IMR-90 (cell line): ENCODE data around the gene BMAL2. TPM values are rescaled to one million over a fixed set of nuclear protein-coding genes. Genes with fewer than 3 reads are reported as not detected.

Source experiments
- ATAC-seq: fragments of 200-7000 bp; cut with Tn5 transposase; 2 replicates; pipeline ENCODE4 v1.9.1; 2020; ENCODE audit warnings: low read depth, mild to moderate bottlenecking, moderate library complexity
- BruUV-seq: library from RNA; stranded (reverse); fragments of 400-500 nt; replicated peaks from 2 replicates; lab custom pipeline; 2021; lab: Mats Ljungman, UMichigan
- CTCF ChIA-PET: fragments of 300-600 bp; formaldehyde crosslinking; extraction: SDS; loops from one replicate; lab custom pipeline; 2021; ENCODE audit warnings: antibody characterized with exemption; lab: Yijun Ruan, JAX
- POLR2A ChIA-PET: fragments of 300-600 bp; sonication (Branson Sonifier 250); formaldehyde crosslinking; loops from one replicate; lab custom pipeline; 2022; ENCODE audit warnings: antibody characterized with exemption; ENCODE audit not compliant: unreplicated experiment; lab: Charles Lee
- DNase-seq: peaks from one replicate; pipeline ENCODE4 v3.0.0; 2013
- H2AFZ ChIP-seq: replicated peaks from 2 replicates; pipeline ENCODE3; 2013; ENCODE audit warnings: low read length, mild to moderate bottlenecking; ENCODE audit not compliant: poor library complexity
- H2AK5ac ChIP-seq: 2 replicates; pipeline ENCODE4 v1.6.1; 2013; ENCODE audit warnings: low read depth, low read length, inconsistent platforms
- H2AK9ac ChIP-seq: replicated peaks from 2 replicates; pipeline ENCODE3; 2013; ENCODE audit warnings: mild to moderate bottlenecking, low read depth, low read length, moderate library complexity; ENCODE audit not compliant: poor library complexity
- H2BK120ac ChIP-seq: 2 replicates; pipeline ENCODE4 v1.6.1; 2013; ENCODE audit warnings: low read depth, low read length, inconsistent platforms
- H2BK15ac ChIP-seq: 3 replicates; pipeline ENCODE4 v1.6.1; 2013; ENCODE audit warnings: low read depth, low read length, inconsistent platforms
- H2BK20ac ChIP-seq: 2 replicates; pipeline ENCODE4 v1.6.1; 2013; ENCODE audit warnings: low read depth, mild to moderate bottlenecking, inconsistent platforms, low read length, moderate library complexity
- H2BK5ac ChIP-seq: 2 replicates; pipeline ENCODE4 v1.6.1; 2013; ENCODE audit warnings: mild to moderate bottlenecking, low read depth, low read length, inconsistent platforms; ENCODE audit not compliant: poor library complexity, severe bottlenecking
- H3K14ac ChIP-seq: replicated peaks from 2 replicates; pipeline ENCODE4 v1.6.1; 2013; ENCODE audit warnings: low read depth, low read length, inconsistent platforms
- H3K18ac ChIP-seq: 2 replicates; pipeline ENCODE4 v1.6.1; 2013; ENCODE audit warnings: low read depth, low read length, control low read depth
- H3K23ac ChIP-seq: 2 replicates; pipeline ENCODE4 v1.6.1; 2013; ENCODE audit warnings: low read depth, low read length, inconsistent platforms
- H3K27ac ChIP-seq: 2 replicates; pipeline ENCODE4 v1.5.1; 2013; ENCODE audit warnings: mild to moderate bottlenecking, control low read depth, low read length; ENCODE audit not compliant: insufficient read depth
- H3K27me3 ChIP-seq: 2 replicates; pipeline ENCODE4 v1.6.1; 2013; ENCODE audit warnings: low read length; ENCODE audit not compliant: control insufficient read depth, insufficient read depth
- H3K36me3 ChIP-seq: 2 replicates; pipeline ENCODE4 v1.6.1; 2013; ENCODE audit warnings: low read length, mixed read lengths; ENCODE audit not compliant: control insufficient read depth, insufficient read depth
- H3K4ac ChIP-seq: 2 replicates; pipeline ENCODE4 v1.6.1; 2013; ENCODE audit warnings: low read depth, low read length, inconsistent platforms
- H3K4me1 ChIP-seq: 2 replicates; pipeline ENCODE4 v1.6.1; 2013; ENCODE audit warnings: low read length, mixed read lengths; ENCODE audit not compliant: control insufficient read depth, insufficient read depth
- H3K4me2 ChIP-seq: 2 replicates; pipeline ENCODE4 v1.6.1; 2013; ENCODE audit warnings: low read depth, mild to moderate bottlenecking, control low read depth, low read length, moderate library complexity
- H3K4me3 ChIP-seq: 2 replicates; pipeline ENCODE4 v1.5.1; 2013; ENCODE audit warnings: low read depth, mild to moderate bottlenecking, control low read depth, low read length, moderate library complexity; ENCODE audit not compliant: insufficient read depth
- H3K56ac ChIP-seq: 2 replicates; pipeline ENCODE4 v1.6.1; 2013; ENCODE audit warnings: low read length, inconsistent platforms; ENCODE audit not compliant: insufficient read depth; ENCODE audit errors: extremely low read depth
- H3K79me1 ChIP-seq, 2 experiments: 2 replicates each; pipeline ENCODE4 v1.6.1; 2013; ENCODE audit warnings: low read length in 2 of 2, inconsistent platforms in 1 of 2, low read depth in 1 of 2
- H3K9ac ChIP-seq: 2 replicates; pipeline ENCODE4 v1.6.1; 2013; ENCODE audit warnings: low read depth, low read length, control low read depth
- H3K9me1 ChIP-seq: 2 replicates; pipeline ENCODE4 v1.6.1; 2013; ENCODE audit warnings: low read length, inconsistent platforms; ENCODE audit not compliant: insufficient read depth
- H3K9me3 ChIP-seq: 2 replicates; pipeline ENCODE4 v1.6.1; 2013; ENCODE audit warnings: low read length; ENCODE audit not compliant: control insufficient read depth, insufficient read depth
- H4K20me1 ChIP-seq: 2 replicates; pipeline ENCODE4 v1.6.1; 2013; ENCODE audit warnings: low read length, inconsistent platforms; ENCODE audit not compliant: insufficient read depth
- H4K5ac ChIP-seq: 2 replicates; pipeline ENCODE4 v1.6.1; 2013; ENCODE audit warnings: mild to moderate bottlenecking, low read depth, low read length, control low read depth
- H4K8ac ChIP-seq, 2 experiments: 2 replicates each; pipeline ENCODE4 v1.6.1; 2013; ENCODE audit warnings: low read depth in 2 of 2, low read length in 2 of 2, control low read depth in 1 of 2, inconsistent platforms in 1 of 2
- H4K91ac ChIP-seq: 2 replicates; pipeline ENCODE4 v1.6.1; 2013; ENCODE audit warnings: low read depth, low read length, inconsistent platforms; ENCODE audit not compliant: insufficient read depth
- BHLHE40 ChIP-seq: fragments of 150-350 bp; IDR thresholded peaks from 2 replicates; pipeline ENCODE4 v1.6.1; 2016; ENCODE audit warnings: mild to moderate bottlenecking, low read depth, low read length
- CEBPB ChIP-seq: IDR thresholded peaks from 2 replicates; pipeline ENCODE4 v1.6.1; 2012; ENCODE audit warnings: low read depth, low read length, improper control_type of control experiment
- CHD1 ChIP-seq: IDR thresholded peaks from 2 replicates; pipeline ENCODE4 v1.6.1; 2012; ENCODE audit warnings: low read depth, low read length, improper control_type of control experiment
- ELK1 ChIP-seq: fragments of 150-350 bp; IDR thresholded peaks from 2 replicates; pipeline ENCODE4 v1.6.1; 2016; ENCODE audit warnings: low read depth, mild to moderate bottlenecking, low read length, moderate library complexity, borderline replicate concordance
- FOS ChIP-seq: fragments of 150-350 bp; IDR thresholded peaks from 2 replicates; pipeline ENCODE4 v1.6.1; 2016; ENCODE audit warnings: low read depth, low read length
- MAFK ChIP-seq: IDR thresholded peaks from 2 replicates; pipeline ENCODE4 v1.6.1; 2012; ENCODE audit warnings: low read depth, low read length, improper control_type of control experiment
- MAZ ChIP-seq: IDR thresholded peaks from 2 replicates; pipeline ENCODE4 v1.6.1; 2012; ENCODE audit warnings: low read depth, mild to moderate bottlenecking, low read length, improper control_type of control experiment, moderate library complexity, borderline replicate concordance
- MXI1 ChIP-seq: IDR thresholded peaks from 2 replicates; pipeline ENCODE4 v1.6.1; 2012; ENCODE audit warnings: low read depth, mild to moderate bottlenecking, low read length, moderate library complexity, borderline replicate concordance
- NFE2L2 ChIP-seq: fragments of 150-350 bp; IDR thresholded peaks from 2 replicates; pipeline ENCODE4 v1.6.1; 2016; ENCODE audit warnings: low read depth, mild to moderate bottlenecking, low read length
- POLR2A ChIP-seq: IDR thresholded peaks from 2 replicates; pipeline ENCODE4 v1.6.1; 2012; ENCODE audit warnings: mild to moderate bottlenecking, low read depth, low read length
- RAD21 ChIP-seq: IDR thresholded peaks from 2 replicates; pipeline ENCODE4 v1.6.1; 2012; ENCODE audit warnings: low read length, improper control_type of control experiment
- RCOR1 ChIP-seq: IDR thresholded peaks from 2 replicates; pipeline ENCODE4 v1.6.1; 2012; ENCODE audit warnings: mild to moderate bottlenecking, low read length, improper control_type of control experiment; ENCODE audit not compliant: insufficient replicate concordance
- RFX5 ChIP-seq: IDR thresholded peaks from 2 replicates; pipeline ENCODE4 v1.8.0; 2012; ENCODE audit warnings: low read depth, mild to moderate bottlenecking, low read length, moderate library complexity
- SMC3 ChIP-seq: fragments of 150-350 bp; IDR thresholded peaks from 2 replicates; pipeline ENCODE4 v1.6.1; 2016; ENCODE audit warnings: low read depth, mild to moderate bottlenecking, antibody characterized with exemption, low read length, moderate library complexity
- USF2 ChIP-seq: fragments of 150-350 bp; IDR thresholded peaks from 2 replicates; pipeline ENCODE4 v1.6.1; 2017; ENCODE audit warnings: mild to moderate bottlenecking, antibody characterized with exemption, low read length, low read depth
- WGBS, 2 experiments: methylation state at CpG; one replicate each; pipeline versions ENCODE4 v1.1.5 to v1.1.7; 2013; ENCODE audit warnings: missing lambda C conversion rate in 2 of 2; ENCODE audit not compliant: insufficient read length in 1 of 2; ENCODE audit errors: extremely low coverage in 2 of 2; 5-methylcytosine and 5-hydroxymethylcytosine counted together
- dilution Hi-C: fragments of 300-500 bp; cut with HindIII; formaldehyde crosslinking; loops from one replicate; pipeline ENCODE4 v1.14.3; 2018; ENCODE audit warnings: low sequenced_read_pairs; ENCODE audit not compliant: unreplicated experiment
- in situ Hi-C: fragments of 300-500 bp; cut with MboI; formaldehyde crosslinking; loops from 3 replicates; pipeline ENCODE4 v1.14.3; 2019; ENCODE audit warnings: low sequenced_read_pairs, inconsistent platforms, mixed read lengths
- intact Hi-C: fragments of 100-400 bp; cut with micrococcal nuclease; formaldehyde crosslinking; loops from 2 replicates; pipeline ENCODE4 v1.10.0; 2022
- polyA plus RNA-seq, 3 experiments: library from polyadenylated mRNA; depleted of rRNA; stranded (reverse); fragments of >200 nt; gene quantifications; 2 replicates each; pipeline ENCODE4 v1.2.3, GENCODE V29; 2012; ENCODE audit warnings: low replicate concordance in 1 of 3
- total RNA-seq: library from RNA; depleted of rRNA; stranded (reverse); fragments of >200 nt; gene quantifications from 2 replicates; pipeline ENCODE4 v1.2.3, GENCODE V29; 2012
- TF ChIP-seq, protein P1 (sequence below): conservative IDR thresholded peaks from 2 replicates; pipeline ENCODE4 v1.5.1; 2012; ENCODE audit warnings: mild to moderate bottlenecking, low read depth, low read length, improper control_type of control experiment

Gene BMAL2
- total and polyA plus RNA-seq, 2 of the 4 experiments (the other 2 are of a cell fraction): 11.0 to 57.0 TPM

- H2BK15ac ChIP-seq: no peak overlapping the region
- no peak overlapping the region for H2BK20ac ChIP-seq
- no peak overlapping the region for H4K8ac ChIP-seq
- in situ Hi-C loops (no loop called here), dilution Hi-C loops (no loop called here), intact Hi-C loops (no loop called here)
- no peak overlapping the region for H2BK5ac ChIP-seq
- no peak overlapping the region for H2AK9ac ChIP-seq
- H3K4me2 ChIP-seq: no peak overlapping the region
- no peak overlapping the region for H4K5ac ChIP-seq
- no peaks in the 10 kb centered on the region for H3K36me3 ChIP-seq
- no peak overlapping the region for H3K4me3 ChIP-seq
- TF ChIP-seq CEBPB: no peak
- TF ChIP-seq RCOR1: no peak
- TF ChIP-seq, protein P1, sequence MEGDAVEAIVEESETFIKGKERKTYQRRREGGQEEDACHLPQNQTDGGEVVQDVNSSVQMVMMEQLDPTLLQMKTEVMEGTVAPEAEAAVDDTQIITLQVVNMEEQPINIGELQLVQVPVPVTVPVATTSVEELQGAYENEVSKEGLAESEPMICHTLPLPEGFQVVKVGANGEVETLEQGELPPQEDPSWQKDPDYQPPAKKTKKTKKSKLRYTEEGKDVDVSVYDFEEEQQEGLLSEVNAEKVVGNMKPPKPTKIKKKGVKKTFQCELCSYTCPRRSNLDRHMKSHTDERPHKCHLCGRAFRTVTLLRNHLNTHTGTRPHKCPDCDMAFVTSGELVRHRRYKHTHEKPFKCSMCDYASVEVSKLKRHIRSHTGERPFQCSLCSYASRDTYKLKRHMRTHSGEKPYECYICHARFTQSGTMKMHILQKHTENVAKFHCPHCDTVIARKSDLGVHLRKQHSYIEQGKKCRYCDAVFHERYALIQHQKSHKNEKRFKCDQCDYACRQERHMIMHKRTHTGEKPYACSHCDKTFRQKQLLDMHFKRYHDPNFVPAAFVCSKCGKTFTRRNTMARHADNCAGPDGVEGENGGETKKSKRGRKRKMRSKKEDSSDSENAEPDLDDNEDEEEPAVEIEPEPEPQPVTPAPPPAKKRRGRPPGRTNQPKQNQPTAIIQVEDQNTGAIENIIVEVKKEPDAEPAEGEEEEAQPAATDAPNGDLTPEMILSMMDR: no peak
- no peak for TF ChIP-seq MAZ
- TF ChIP-seq NFE2L2: no peak
- no peak for TF ChIP-seq ELK1
- no peak for TF ChIP-seq MAFK
- TF ChIP-seq CHD1: no peak
- TF ChIP-seq POLR2A: no peak
- TF ChIP-seq FOS: no peak
- no peak for TF ChIP-seq RAD21
- no peak for TF ChIP-seq MXI1
- no peak for TF ChIP-seq RFX5
- TF ChIP-seq USF2: no peak
- TF ChIP-seq BHLHE40: no peak
- TF ChIP-seq SMC3: no peak
- no peaks in the 10 kb centered on the region for H3K27me3 ChIP-seq
- H3K9ac ChIP-seq: no peak overlapping the region
- no peak overlapping the region for H3K27ac ChIP-seq
- peaks cover 52 to 73% of the 10 kb centered on the region in 2 experiments for H3K79me1 ChIP-seq
- H3K4me1 ChIP-seq: peaks cover 9% of the 10 kb centered on the region
- WGBS, 2 experiments: 100% methylated on average over 2 of the region's 7 CpGs; no CpG with 5 or more reads in 1 of the 2 experiments
- no peak for DNase-seq
- H3K18ac ChIP-seq: no peak overlapping the region
- H2AFZ ChIP-seq: no peak overlapping the region
- H3K14ac ChIP-seq: no peak overlapping the region
- H3K9me1 ChIP-seq: peaks cover 13% of the 10 kb centered on the region
- no peaks in the 10 kb centered on the region for H4K20me1 ChIP-seq
- H3K23ac ChIP-seq: no peak overlapping the region
- no peak overlapping the region for H2BK120ac ChIP-seq
- ChIA-PET POLR2A (interaction anchor here (0.6 kb wide), 1 partner anchor 10 kb away, joined by 4 read pairs; no protein-coding TSS in a partner anchor), CTCF (no interaction called here)
- H2AK5ac ChIP-seq: no peak overlapping the region
- H3K4ac ChIP-seq: no peak overlapping the region
- no peaks in the 10 kb centered on the region for H3K9me3 ChIP-seq
- ATAC-seq: no peak
- no peak overlapping the region; the same call in 1 of the 2 replicates for H4K91ac ChIP-seq
- BruUV-seq: no TSS peak
- H3K56ac ChIP-seq: no peak overlapping the region
Measured at GRCh38 chr12:27351476-27351875, 18.8 kb downstream of the BMAL2 start.
